IPS-18c (cell line): ENCODE data around the gene FBXO10.
"Not testable (repeated sequence)": the region's sequence is repeated elsewhere in the genome, so short reads cannot be mapped to it uniquely, and the experiment has no call there.

Source experiments
- H3K4me3 ChIP-seq: 2 replicates; pipeline ENCODE4 v1.7.0; 2013; ENCODE audit warnings: low read depth, mild to moderate bottlenecking, low read length, moderate library complexity; ENCODE audit not compliant: insufficient read depth
- H3K9me3 ChIP-seq: one replicate; pipeline ENCODE4 v1.6.1; 2013; ENCODE audit warnings: mild to moderate bottlenecking, low read length, moderate library complexity; ENCODE audit not compliant: control insufficient read depth, insufficient read depth

Gene FBXO10

GRCh38 chr9:37538099-37538498, 38.1 kb downstream of the FBXO10 start:
- H3K9me3 ChIP-seq: no peaks in the 10 kb centered on the region
- no peak overlapping the region for H3K4me3 ChIP-seq

GRCh38 chr9:37534901-37535300, 41.3 kb downstream of the FBXO10 start:
- no peaks in the 10 kb centered on the region for H3K9me3 ChIP-seq
- no peak overlapping the region for H3K4me3 ChIP-seq

DNA sequence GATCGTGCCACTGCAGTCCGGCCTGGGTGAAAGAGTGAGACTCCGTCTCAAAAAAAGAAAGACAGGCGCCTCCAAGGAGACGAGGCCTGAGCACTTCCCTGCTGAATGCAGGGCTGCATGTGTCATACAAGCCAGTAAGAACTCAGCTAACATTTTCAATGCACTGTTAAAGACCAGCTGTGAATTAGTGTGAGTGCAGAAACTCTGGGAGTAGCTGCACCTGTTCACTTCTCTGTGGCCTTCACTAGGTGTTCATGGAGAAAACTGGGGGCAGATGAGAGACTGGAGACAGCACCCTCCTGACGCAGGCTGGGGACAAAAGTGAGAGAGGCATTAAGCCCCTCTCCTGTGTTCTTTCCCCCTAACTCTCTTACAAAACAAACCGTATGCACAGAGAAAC, 41.8 kb downstream of the FBXO10 start:
- H3K9me3 ChIP-seq: no peaks in the 10 kb centered on the region
- H3K4me3 ChIP-seq: no peak overlapping the region

- Histone ChIP-seq H3K9me3 (no peaks in the 10 kb centered on the region), H3K4me3 (no peak overlapping the region)
These were observed 44.5 kb downstream of the FBXO10 start for GRCh38 chr9:37531699-37532098.

DNA sequence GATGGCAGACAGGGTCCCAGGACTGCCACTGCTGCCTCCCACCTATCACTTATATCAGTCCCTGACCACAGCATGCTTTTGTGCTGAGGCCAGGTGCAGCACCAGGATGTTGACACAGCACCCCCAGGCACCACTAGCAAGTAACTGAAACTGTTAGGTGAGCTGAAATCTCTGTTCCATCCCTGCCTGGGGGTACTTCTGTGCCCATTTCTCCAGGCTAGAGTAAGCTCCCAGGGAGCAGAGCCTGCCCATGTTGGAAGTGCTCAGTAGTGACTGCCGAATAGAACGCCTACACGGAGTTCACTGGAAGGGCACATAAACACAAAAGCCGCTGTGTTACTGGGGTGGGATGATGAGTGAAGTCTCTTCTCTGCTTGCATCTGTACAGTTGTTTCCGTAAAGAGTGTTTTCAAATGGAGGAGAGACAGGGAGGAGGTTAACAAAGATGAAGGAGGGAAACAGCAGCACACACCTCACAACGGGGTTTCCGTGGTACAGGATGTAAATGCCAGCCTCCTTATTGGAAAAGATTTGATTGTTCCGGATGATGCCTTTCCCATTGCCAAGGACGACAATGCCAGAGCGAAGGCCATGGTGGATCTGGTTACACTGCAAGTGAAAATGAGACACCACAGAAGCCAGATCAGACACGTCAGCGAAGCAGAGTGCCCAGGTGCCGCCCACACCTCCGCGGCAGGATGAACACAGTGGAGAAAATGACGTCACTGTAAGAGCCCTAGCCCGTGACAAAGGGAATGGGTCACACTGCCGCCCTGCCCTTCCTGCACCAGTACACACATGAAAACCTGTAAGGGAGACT, 47.3 kb downstream of the FBXO10 start:
- no peaks in the 10 kb centered on the region for H3K9me3 ChIP-seq
- no peak overlapping the region for H3K4me3 ChIP-seq

DNA sequence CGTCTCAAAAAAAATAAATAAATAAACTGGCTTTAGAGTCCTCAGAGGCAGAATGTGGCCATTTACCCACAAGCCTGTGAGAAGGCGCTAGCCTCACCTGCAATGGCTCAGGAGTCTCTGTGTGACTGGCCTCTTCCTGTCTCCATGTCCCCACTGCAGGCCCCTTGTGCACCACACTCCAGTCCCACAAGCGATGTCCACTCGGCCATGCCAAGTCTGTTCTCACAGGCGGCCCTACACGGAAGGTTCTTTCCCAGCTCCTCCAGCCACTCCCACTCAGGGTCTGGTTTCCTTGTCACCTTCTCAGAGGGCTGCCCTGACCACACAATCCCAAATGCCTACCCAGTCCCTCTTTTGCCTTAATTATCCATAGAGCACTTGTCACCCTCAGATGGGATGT, 52.3 kb downstream of the FBXO10 start:
- Histone ChIP-seq H3K4me3 (no peak overlapping the region), H3K9me3 (no peaks in the 10 kb centered on the region)

DNA sequence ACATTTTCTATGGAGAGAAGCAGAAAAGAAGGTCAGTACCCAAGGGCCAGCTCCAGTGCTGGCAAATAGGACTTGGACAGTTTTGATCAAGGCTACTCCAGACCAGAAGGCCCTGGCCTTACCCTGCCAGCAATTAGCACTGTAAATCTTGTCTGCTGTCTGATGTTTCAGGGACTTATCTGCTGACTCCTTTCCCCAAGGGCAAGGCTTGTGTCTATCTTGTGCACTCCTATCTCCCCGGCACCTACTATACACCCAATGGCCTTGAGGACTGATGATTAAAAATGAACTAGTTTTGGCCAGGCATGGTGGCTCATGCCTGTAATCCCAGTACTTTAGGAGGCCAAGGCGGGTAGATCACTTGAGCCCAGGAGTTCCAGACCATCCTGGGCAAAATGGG, 53.2 kb downstream of the FBXO10 start:
- H3K9me3 ChIP-seq: no peaks in the 10 kb centered on the region
- no peak overlapping the region for H3K4me3 ChIP-seq

DNA sequence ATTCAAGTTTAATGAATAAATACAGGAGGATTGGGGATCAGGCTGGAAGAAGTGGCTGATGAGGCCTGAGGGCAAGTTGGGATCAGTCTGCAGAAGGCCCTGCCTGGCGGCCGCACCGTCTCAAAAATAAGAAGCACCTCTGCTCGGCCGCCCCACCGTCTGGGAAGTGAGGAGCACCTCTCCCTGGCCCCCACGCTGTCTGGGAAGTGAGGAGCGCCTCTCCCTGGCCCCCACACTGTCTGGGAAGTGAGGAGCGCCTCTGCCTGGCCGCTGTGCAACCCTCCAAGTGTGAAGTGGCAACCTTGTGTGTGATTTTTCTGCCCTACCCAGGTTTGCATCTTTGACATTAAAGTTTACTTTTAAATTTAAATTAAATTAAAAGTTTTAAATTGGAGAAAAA, 55.1 kb downstream of the FBXO10 start:
- no peaks in the 10 kb centered on the region for H3K9me3 ChIP-seq
- H3K4me3 ChIP-seq: no peak overlapping the region

- Histone ChIP-seq H3K9me3 (no peaks in the 10 kb centered on the region), H3K4me3 (no peak overlapping the region)
These were observed 55.5 kb downstream of the FBXO10 start for GRCh38 chr9:37520641-37521040.

DNA sequence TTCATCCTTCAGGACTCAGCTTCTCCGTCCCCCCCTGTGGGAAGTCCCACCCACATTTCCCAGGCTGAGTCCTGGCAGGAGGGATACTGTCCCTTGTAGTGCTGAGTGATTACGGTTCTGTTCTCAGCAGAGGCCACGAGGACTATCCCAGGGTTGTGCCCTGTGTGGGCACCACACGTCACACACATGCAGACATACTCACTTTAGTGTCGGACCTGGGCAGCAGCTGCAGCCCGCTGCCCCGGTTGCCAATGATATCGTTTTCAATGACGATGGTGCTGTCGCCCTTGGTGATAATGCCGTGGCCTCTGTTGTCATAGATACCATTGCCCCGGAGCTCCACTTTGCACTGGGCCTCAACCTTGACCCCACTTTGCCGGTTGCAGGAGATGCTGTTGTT, 58.3 kb downstream of the FBXO10 start:
- Histone ChIP-seq H3K9me3 (no peaks in the 10 kb centered on the region), H3K4me3 (no peak overlapping the region)

DNA sequence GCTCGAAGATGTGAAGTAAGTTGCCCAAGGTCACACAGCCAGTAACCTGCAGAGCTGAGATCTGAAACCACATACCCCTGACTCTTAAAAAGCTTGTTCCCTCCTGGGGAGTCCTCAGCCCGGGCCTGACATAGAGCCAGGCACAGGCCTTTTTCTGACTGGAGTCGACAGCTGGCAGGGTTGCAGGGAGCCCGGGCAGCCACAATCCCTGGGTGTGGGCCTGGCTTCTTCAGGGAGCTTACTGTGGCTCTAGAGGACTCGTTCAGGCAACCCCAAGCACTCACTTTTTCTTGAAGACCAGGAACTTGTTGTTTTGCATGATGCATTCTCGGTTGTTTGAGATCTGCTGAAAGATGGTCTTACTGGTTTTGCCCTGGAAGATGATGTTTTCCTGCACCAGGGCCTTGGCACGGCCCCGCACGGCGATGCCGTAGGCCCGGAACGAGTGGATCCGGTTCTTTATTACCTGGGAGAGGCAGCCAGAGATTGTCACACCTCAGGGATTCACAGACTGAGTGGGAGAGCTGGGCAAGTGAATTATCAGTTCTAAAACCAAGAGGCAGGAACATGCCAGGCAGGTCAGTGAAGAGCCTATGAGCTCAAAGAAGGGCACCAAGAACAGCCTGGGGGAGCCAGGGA, 60.4 kb downstream of the FBXO10 start:
- Histone ChIP-seq H3K9me3 (no peaks in the 10 kb centered on the region), H3K4me3 (no peak overlapping the region)

- H3K9me3 ChIP-seq: no peaks in the 10 kb centered on the region
- no peak overlapping the region for H3K4me3 ChIP-seq
These were observed 61.2 kb downstream of the FBXO10 start for GRCh38 chr9:37514999-37515398.

DNA sequence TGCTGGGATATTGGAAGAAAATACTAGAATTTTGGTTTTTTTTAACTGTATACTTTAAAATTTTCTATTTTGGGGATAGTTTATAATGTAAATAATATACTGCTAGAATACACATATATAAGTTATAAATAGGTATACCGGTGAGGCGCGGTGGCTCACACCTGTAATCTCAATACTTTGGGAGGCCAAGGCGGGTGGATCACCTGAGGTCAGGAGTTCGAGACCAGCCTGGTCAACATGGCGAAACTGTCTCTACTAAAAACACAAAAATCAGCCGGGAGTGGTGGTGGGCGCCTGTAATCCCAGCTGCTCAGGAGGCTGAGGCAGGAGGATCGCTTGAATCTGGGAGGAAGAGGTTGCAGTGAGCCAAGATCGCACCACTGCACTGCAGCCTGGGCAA, 61.8 kb downstream of the FBXO10 start:
- not testable (repeated sequence) for H3K9me3 ChIP-seq, H3K4me3 ChIP-seq

- no peaks in the 10 kb centered on the region for H3K9me3 ChIP-seq
- no peak overlapping the region for H3K4me3 ChIP-seq
These were observed 63.7 kb downstream of the FBXO10 start for GRCh38 chr9:37512437-37512836.

DNA sequence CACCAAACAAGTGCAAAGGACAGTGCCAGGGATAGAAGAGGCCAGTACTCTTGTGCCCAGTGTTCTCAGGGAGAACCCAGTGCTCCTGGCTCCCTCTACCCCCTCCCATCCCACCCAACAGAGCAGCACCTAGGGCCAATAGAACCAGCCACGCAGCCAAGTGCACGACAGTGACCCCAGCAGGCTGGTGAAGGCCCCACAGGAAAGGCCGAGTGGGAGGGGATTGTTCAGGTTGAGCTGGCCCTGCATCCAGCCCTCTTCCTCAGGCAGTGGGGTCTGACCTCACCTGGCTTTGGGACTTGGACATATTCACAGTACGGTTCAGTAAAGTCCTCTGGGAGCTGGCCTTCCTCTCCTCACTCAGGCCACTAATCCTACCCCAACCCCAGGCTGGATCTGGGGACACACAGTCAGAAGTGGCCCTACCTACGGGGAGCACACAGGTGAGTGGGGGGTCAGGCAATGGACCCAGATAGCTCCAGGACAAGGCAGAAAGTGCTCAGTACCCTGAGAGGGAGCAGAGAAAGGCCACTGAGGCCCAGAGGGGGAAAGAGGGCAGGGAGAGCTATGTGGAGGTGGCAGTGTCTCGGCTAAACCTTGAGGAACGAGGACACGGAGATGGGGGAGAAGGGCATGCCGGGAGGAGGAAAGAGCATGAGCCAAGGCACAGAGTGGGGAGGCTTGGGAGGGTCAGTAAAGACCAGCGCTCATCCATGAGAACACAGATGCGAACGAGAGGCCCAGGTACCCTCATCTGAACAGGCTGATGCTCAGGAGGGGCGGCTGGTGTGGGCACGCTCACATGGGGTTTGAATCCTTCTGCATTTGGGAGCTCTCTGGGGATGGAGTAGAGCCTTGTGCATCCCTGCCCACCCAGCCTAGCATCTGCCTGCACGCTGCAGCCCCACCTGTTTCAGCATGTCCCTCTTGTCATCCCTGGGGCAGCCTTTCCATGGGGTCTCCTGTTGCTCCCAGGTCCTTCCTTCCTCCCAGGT, 64.9 kb downstream of the FBXO10 start:
- H3K4me3 ChIP-seq: no peak overlapping the region
- H3K9me3 ChIP-seq: peaks cover 3% of the 10 kb centered on the region

GRCh38 chr9:37510053-37510452, 66.1 kb downstream of the FBXO10 start:
- H3K9me3 ChIP-seq, H3K4me3 ChIP-seq: not testable (repeated sequence)

DNA sequence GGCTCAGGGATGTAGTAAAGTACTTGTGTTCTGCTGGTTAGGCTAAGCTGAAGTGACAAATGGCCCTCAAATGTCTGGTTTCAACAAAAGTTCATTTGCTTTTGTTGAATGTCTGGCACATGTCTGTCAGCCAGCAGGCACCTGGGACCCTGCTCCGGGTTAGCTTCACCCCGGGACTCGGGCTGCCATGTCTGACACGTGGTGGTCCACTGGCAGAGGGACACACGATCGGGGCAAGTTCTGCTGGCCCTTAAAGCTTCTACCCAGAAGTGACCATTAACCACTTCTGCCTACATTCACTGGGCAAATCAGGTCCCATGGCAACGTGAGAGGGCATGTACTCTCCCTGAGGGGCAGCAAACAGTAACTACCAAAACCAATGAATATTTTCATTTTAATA, 66.6 kb downstream of the FBXO10 start:
- H3K4me3 ChIP-seq: no peak overlapping the region
- peaks cover 3% of the 10 kb centered on the region for H3K9me3 ChIP-seq

- Histone ChIP-seq H3K4me3 (no peak overlapping the region), H3K9me3 (peaks cover 3% of the 10 kb centered on the region)
These were observed 67.4 kb downstream of the FBXO10 start for GRCh38 chr9:37508834-37509206.
